ENCODE measurements around the gene RUBCNL. TPM values are rescaled to one million over a fixed set of nuclear protein-coding genes. Genes with fewer than 3 reads are reported as not detected.

The RUBCNL gene
- polyA plus RNA-seq, 1 donor (not counting 4 experiments of a cell fraction or from before 2014, with no cell fraction given): 0.12 TPM

DNA sequence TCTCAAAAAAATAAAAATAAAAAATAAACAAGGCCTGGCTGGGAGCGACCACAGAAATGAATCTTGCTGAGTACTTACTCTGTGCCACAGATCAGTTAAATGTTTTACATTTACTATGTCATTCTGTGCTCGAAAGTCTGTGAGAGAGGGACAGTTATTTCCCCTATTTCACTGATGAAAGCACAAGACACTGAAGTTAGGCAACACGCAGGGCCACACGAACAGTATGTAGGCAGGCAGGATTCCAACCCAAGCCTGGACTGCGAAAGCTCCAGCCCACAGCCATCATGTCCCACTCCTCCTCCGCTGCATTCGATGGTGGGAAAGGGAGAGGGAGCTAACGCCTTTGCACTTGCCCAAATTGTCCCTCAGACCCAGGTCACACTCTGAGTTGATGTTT, 34.2 kb downstream of the RUBCNL start:
- Histone ChIP-seq H3K4me2 (ENCODE audit: control insufficient read depth, extremely low read depth, insufficient read depth, low read depth, low read length) (no peak overlapping the region), H4K20me1 (ENCODE audit: control insufficient read depth, extremely low read depth, insufficient read depth, low read length) (no peaks in the 10 kb centered on the region), H3K79me2 (ENCODE audit: control insufficient read depth, insufficient read depth, low read length) (no peaks in the 10 kb centered on the region), H3K9me3 (ENCODE audit: control insufficient read depth, low read depth, low read length) (peaks cover 12% of the 10 kb centered on the region), H2AFZ (ENCODE audit: control insufficient read depth, low read length) (no peak overlapping the region), H3K9ac (ENCODE audit: control insufficient read depth, extremely low read depth, insufficient read depth, low read length) (no peak overlapping the region), H3K4me1 (ENCODE audit: control insufficient read depth, extremely low read depth, insufficient read depth, low read length) (no peaks in the 10 kb centered on the region), H3K27ac (ENCODE audit: control insufficient read depth, insufficient read depth, low read length) (no peak overlapping the region), H3K9me1 (ENCODE audit: control insufficient read depth, extremely low read depth, insufficient read depth, low read length) (no peaks in the 10 kb centered on the region), H3K4me3 (ENCODE audit: control insufficient read depth in 2 of 3, extremely low read depth in 1 of 3, insufficient read depth in 2 of 3, low read depth in 1 of 3, low read length in 3 of 3) (no peak overlapping the region), H3K36me3 (ENCODE audit: control insufficient read depth in 2 of 2, extremely low read depth in 1 of 2, insufficient read depth in 2 of 2, low read length in 2 of 2) (no peaks in the 10 kb centered on the region), H3K27me3 (ENCODE audit: control insufficient read depth, extremely low read depth, insufficient read depth, low read length) (no peaks in the 10 kb centered on the region)
- no peak for DNase-seq (ENCODE audit: low read depth, low spot score)
- dilution Hi-C loops (cut with MboI; ENCODE audit: extremely low pct_ligation_motif_present, low sequenced_read_pairs): no loop called here
- TF ChIP-seq EZH2 (IDR thresholded peaks at IDR 0.05; ENCODE audit: low read length) (no peak), CTCF (optimal IDR thresholded peaks at IDR 0.05 in 1 of 3, IDR thresholded peaks at IDR 0.05 in 1 of 3, conservative IDR thresholded peaks at IDR 0.05 in 1 of 3; ENCODE audit: extremely low read depth in 1 of 3, insufficient read depth in 2 of 3, low read length in 3 of 3) (no peak)
- FAIRE-seq: no peak

GRCh38 chr13:46350003-46350402, 37.0 kb downstream of the RUBCNL start:
- DNase-seq (ENCODE audit: low read depth, low spot score): no peak
- Histone ChIP-seq H3K4me3 (ENCODE audit: control insufficient read depth in 2 of 3, extremely low read depth in 1 of 3, insufficient read depth in 2 of 3, low read depth in 1 of 3, low read length in 3 of 3) (no peak overlapping the region), H3K9ac (ENCODE audit: control insufficient read depth, extremely low read depth, insufficient read depth, low read length) (no peak overlapping the region), H4K20me1 (ENCODE audit: control insufficient read depth, extremely low read depth, insufficient read depth, low read length) (no peaks in the 10 kb centered on the region), H3K9me1 (ENCODE audit: control insufficient read depth, extremely low read depth, insufficient read depth, low read length) (no peaks in the 10 kb centered on the region), H3K36me3 (ENCODE audit: control insufficient read depth in 2 of 2, extremely low read depth in 1 of 2, insufficient read depth in 2 of 2, low read length in 2 of 2) (no peaks in the 10 kb centered on the region), H3K4me1 (ENCODE audit: control insufficient read depth, extremely low read depth, insufficient read depth, low read length) (no peaks in the 10 kb centered on the region), H2AFZ (ENCODE audit: control insufficient read depth, low read length) (no peak overlapping the region), H3K4me2 (ENCODE audit: control insufficient read depth, extremely low read depth, insufficient read depth, low read depth, low read length) (no peak overlapping the region), H3K27ac (ENCODE audit: control insufficient read depth, insufficient read depth, low read length) (no peak overlapping the region), H3K79me2 (ENCODE audit: control insufficient read depth, insufficient read depth, low read length) (no peaks in the 10 kb centered on the region), H3K9me3 (ENCODE audit: control insufficient read depth, low read depth, low read length) (peaks cover 10% of the 10 kb centered on the region), H3K27me3 (ENCODE audit: control insufficient read depth, extremely low read depth, insufficient read depth, low read length) (no peaks in the 10 kb centered on the region)
- FAIRE-seq: no peak
- dilution Hi-C loops (cut with MboI; ENCODE audit: extremely low pct_ligation_motif_present, low sequenced_read_pairs): no loop called here
- TF ChIP-seq CTCF (optimal IDR thresholded peaks at IDR 0.05 in 1 of 3, IDR thresholded peaks at IDR 0.05 in 1 of 3, conservative IDR thresholded peaks at IDR 0.05 in 1 of 3; ENCODE audit: extremely low read depth in 1 of 3, insufficient read depth in 2 of 3, low read length in 3 of 3) (no peak), EZH2 (IDR thresholded peaks at IDR 0.05; ENCODE audit: low read length) (no peak)

All from keratinocyte (primary cell).